Body of pancreas (tissue), 4 donors: ENCODE data around the gene PLEKHA8.

Source experiments
- CTCF ChIP-seq, 7 experiments: fragments of 450-650 bp in 4 of 7; fragments of 200-600 bp in 3 of 7; sonication (generic) in 3 of 7; IDR thresholded peaks; one replicate each; pipeline ENCODE4 v1.5.1; 2016 to 2019; ENCODE audit warnings: antibody characterized with exemption in 7 of 7
- POLR2A ChIP-seq, 3 donors: fragments of 450-650 bp; IDR thresholded peaks; one replicate each; pipeline ENCODE4 v1.6.1; 2016; ENCODE audit warnings: antibody characterized with exemption in 3 of 3, mild to moderate bottlenecking in 2 of 3

- TF ChIP-seq CTCF (IDR thresholded peaks at IDR 0.05) (no peak), POLR2A (IDR thresholded peaks at IDR 0.05) (no peak)
Observed at GRCh38 chr7:30149640-30150272, 121.5 kb downstream of the PLEKHA8 start.
